ENCODE data around the gene AFAP1L1. TPM values are rescaled to one million over a fixed set of nuclear protein-coding genes. Genes with fewer than 3 reads are reported as not detected.

Gene AFAP1L1
- total and polyA plus RNA-seq, 4 donors = 2.1 to 11.6 (median 4.0) TPM

DNA sequence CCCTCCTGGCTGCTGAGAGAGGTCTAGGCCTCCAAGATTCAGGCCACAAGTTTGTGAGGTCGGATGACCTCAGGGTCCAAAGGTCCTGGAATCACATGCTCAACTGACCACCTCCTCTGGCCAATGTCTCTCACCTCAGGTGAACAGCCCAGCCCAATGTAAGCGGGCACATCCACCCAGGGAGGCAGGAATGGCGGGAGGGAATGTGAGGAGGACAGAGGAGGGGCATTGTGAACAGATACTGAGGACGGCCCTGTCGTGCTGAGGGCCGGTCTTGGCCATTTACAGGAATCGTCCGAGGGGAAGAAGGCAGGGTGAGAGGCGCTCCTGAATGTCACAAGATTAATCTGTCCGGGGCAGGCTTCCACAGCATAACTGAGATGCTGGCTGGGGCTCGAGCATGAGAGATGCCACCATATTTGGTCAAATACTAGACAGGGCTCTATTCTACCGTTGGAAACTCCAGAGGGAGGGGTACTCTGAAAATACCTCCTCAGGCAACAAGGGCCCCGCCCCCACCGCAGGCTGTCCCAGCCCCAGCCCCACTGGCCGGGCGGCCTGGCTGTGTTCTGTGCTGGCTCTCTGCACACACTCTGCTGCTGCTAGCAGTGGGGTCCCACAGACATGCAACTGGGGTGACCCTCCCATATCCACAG is 108.9 kb downstream of the AFAP1L1 start:
- no peak overlapping the region for H3K4me3 ChIP-seq (ENCODE audit: low read depth in 1 of 3, low read length in 3 of 3)
- H3K4me1 ChIP-seq (ENCODE audit: control insufficient read depth in 4 of 4, insufficient read depth in 4 of 4, low read length in 3 of 4) = peaks cover 0 to 6% (median 0%) of the 10 kb centered on the region in 4 donors
- H3K36me3 ChIP-seq (ENCODE audit: control insufficient read depth in 4 of 4, insufficient read depth in 3 of 4, low read depth in 1 of 4, low read length in 3 of 4) = no peaks in the 10 kb centered on the region
- no peak overlapping the region for H3K9ac ChIP-seq (ENCODE audit: low read depth in 1 of 2, low read length in 2 of 2)
- no peaks in the 10 kb centered on the region for H3K27me3 ChIP-seq (ENCODE audit: control insufficient read depth in 4 of 4, insufficient read depth in 4 of 4, low read length in 3 of 4)
- WGBS = 74% methylated on average over 16 of the region's 16 CpGs
- no peak for DNase-seq (ENCODE audit: low spot score)
- H3K9me3 ChIP-seq (ENCODE audit: control insufficient read depth in 4 of 4, low read length in 3 of 4) = no peaks in the 10 kb centered on the region
- TF ChIP-seq, protein P1, sequence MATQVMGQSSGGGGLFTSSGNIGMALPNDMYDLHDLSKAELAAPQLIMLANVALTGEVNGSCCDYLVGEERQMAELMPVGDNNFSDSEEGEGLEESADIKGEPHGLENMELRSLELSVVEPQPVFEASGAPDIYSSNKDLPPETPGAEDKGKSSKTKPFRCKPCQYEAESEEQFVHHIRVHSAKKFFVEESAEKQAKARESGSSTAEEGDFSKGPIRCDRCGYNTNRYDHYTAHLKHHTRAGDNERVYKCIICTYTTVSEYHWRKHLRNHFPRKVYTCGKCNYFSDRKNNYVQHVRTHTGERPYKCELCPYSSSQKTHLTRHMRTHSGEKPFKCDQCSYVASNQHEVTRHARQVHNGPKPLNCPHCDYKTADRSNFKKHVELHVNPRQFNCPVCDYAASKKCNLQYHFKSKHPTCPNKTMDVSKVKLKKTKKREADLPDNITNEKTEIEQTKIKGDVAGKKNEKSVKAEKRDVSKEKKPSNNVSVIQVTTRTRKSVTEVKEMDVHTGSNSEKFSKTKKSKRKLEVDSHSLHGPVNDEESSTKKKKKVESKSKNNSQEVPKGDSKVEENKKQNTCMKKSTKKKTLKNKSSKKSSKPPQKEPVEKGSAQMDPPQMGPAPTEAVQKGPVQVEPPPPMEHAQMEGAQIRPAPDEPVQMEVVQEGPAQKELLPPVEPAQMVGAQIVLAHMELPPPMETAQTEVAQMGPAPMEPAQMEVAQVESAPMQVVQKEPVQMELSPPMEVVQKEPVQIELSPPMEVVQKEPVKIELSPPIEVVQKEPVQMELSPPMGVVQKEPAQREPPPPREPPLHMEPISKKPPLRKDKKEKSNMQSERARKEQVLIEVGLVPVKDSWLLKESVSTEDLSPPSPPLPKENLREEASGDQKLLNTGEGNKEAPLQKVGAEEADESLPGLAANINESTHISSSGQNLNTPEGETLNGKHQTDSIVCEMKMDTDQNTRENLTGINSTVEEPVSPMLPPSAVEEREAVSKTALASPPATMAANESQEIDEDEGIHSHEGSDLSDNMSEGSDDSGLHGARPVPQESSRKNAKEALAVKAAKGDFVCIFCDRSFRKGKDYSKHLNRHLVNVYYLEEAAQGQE (IDR thresholded peaks at IDR 0.05) = no peak
- TF ChIP-seq HNF4A (conservative IDR thresholded peaks at IDR 0.05) = peak in 1 of 2 donors; percentile 20
- peak; percentile 48 for TF ChIP-seq NR2F2 (IDR thresholded peaks at IDR 0.05)
- H3K27ac ChIP-seq (ENCODE audit: low read depth in 1 of 2, low read length in 2 of 2) = no peak overlapping the region

DNA sequence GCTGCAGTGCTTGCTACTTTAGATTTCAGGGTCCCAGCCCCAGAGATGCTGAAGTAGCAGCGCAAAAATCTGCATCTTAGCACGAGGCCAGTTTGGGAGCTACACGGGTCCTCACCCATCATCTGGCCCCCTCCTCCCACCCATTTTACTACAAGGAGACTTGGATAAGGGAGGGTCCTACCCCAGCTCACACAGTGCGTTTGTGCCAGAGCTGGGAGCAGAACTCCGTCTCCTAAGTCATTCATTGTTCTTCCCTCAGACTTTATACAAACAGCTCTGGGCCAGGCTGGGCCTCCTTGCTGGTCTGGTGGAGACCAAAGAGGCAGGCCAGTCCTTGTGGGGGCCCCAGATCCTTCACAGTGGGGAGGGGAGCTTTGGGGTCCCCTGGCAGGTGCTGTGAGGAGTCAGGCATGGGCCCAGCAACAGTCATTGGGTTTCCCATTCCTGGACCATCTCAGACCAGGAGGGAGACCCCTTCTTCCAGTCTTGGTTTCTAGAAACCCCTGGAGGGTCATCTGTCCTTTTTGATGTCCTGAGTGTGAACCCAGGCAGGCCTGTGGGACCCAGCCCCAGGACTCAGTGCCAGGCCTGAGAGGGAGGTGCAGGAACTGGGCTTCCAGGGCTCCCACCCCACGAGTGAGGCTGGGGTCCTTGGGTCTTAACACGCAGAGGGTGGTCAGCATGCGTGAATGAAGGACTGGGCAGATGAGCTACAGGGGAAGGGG is 109.8 kb downstream of the AFAP1L1 start:
- Histone ChIP-seq H3K27me3 (ENCODE audit: control insufficient read depth in 4 of 4, insufficient read depth in 4 of 4, low read length in 3 of 4) (no peaks in the 10 kb centered on the region), H3K9ac (ENCODE audit: low read depth in 1 of 2, low read length in 2 of 2) (no peak overlapping the region), H3K4me1 (ENCODE audit: control insufficient read depth in 4 of 4, insufficient read depth in 4 of 4, low read length in 3 of 4) (peaks cover 0 to 6% (median 0%) of the 10 kb centered on the region in 4 donors), H3K4me3 (ENCODE audit: low read depth in 1 of 3, low read length in 3 of 3) (no peak overlapping the region), H3K27ac (ENCODE audit: low read depth in 1 of 2, low read length in 2 of 2) (no peak overlapping the region), H3K9me3 (ENCODE audit: control insufficient read depth in 4 of 4, low read length in 3 of 4) (no peaks in the 10 kb centered on the region), H3K36me3 (ENCODE audit: control insufficient read depth in 4 of 4, insufficient read depth in 3 of 4, low read depth in 1 of 4, low read length in 3 of 4) (no peaks in the 10 kb centered on the region)
- DNase-seq (ENCODE audit: low spot score) = no peak
- TF ChIP-seq HNF4A (conservative IDR thresholded peaks at IDR 0.05) (no peak), GABPA (IDR thresholded peaks at IDR 0.05 in 1 of 2, conservative IDR thresholded peaks at IDR 0.05 in 1 of 2) (no peak), TAF1 (conservative IDR thresholded peaks at IDR 0.05) (no peak), FOXA1 (IDR thresholded peaks at IDR 0.05) (no peak), NR2F2 (IDR thresholded peaks at IDR 0.05) (no peak), RXRA (IDR thresholded peaks at IDR 0.05) (no peak), EGR1 (IDR thresholded peaks at IDR 0.05; ENCODE audit: low read depth in 2 of 2) (no peak), YY1 (IDR thresholded peaks at IDR 0.05) (no peak), FOXA2 (IDR thresholded peaks at IDR 0.05) (no peak), HNF4G (IDR thresholded peaks at IDR 0.05) (no peak), SP1 (IDR thresholded peaks at IDR 0.05) (no peak), JUND (IDR thresholded peaks at IDR 0.05) (no peak), RAD21 (IDR thresholded peaks at IDR 0.05) (no peak)
- TF ChIP-seq, protein P2, sequence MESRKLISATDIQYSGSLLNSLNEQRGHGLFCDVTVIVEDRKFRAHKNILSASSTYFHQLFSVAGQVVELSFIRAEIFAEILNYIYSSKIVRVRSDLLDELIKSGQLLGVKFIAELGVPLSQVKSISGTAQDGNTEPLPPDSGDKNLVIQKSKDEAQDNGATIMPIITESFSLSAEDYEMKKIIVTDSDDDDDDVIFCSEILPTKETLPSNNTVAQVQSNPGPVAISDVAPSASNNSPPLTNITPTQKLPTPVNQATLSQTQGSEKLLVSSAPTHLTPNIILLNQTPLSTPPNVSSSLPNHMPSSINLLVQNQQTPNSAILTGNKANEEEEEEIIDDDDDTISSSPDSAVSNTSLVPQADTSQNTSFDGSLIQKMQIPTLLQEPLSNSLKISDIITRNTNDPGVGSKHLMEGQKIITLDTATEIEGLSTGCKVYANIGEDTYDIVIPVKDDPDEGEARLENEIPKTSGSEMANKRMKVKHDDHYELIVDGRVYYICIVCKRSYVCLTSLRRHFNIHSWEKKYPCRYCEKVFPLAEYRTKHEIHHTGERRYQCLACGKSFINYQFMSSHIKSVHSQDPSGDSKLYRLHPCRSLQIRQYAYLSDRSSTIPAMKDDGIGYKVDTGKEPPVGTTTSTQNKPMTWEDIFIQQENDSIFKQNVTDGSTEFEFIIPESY (IDR thresholded peaks at IDR 0.05) = no peak
- TF ChIP-seq, protein P3, sequence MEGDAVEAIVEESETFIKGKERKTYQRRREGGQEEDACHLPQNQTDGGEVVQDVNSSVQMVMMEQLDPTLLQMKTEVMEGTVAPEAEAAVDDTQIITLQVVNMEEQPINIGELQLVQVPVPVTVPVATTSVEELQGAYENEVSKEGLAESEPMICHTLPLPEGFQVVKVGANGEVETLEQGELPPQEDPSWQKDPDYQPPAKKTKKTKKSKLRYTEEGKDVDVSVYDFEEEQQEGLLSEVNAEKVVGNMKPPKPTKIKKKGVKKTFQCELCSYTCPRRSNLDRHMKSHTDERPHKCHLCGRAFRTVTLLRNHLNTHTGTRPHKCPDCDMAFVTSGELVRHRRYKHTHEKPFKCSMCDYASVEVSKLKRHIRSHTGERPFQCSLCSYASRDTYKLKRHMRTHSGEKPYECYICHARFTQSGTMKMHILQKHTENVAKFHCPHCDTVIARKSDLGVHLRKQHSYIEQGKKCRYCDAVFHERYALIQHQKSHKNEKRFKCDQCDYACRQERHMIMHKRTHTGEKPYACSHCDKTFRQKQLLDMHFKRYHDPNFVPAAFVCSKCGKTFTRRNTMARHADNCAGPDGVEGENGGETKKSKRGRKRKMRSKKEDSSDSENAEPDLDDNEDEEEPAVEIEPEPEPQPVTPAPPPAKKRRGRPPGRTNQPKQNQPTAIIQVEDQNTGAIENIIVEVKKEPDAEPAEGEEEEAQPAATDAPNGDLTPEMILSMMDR (IDR thresholded peaks at IDR 0.05; ENCODE audit: low read depth, low read length, missing input control) = no peak
- TF ChIP-seq, protein P4, sequence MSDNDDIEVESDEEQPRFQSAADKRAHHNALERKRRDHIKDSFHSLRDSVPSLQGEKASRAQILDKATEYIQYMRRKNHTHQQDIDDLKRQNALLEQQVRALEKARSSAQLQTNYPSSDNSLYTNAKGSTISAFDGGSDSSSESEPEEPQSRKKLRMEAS (IDR thresholded peaks at IDR 0.05) = no peak
- TF ChIP-seq, protein P1 (IDR thresholded peaks at IDR 0.05) = no peak
- TF ChIP-seq, protein P5, sequence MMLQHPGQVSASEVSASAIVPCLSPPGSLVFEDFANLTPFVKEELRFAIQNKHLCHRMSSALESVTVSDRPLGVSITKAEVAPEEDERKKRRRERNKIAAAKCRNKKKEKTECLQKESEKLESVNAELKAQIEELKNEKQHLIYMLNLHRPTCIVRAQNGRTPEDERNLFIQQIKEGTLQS (IDR thresholded peaks at IDR 0.05) = no peak
- 63% methylated on average over 8 of the region's 8 CpGs for WGBS

All from liver (tissue), 9 donors.